HG03469 (cell line): ENCODE data around the gene SRRM1.

Experiments
- ATAC-seq: cut with Tn5 transposase; IDR thresholded peaks from one replicate; pipeline ENCODE4 v1.9.1; 2021; ENCODE audit warnings: mild to moderate bottlenecking, moderate library complexity, moderate number of reproducible peaks; ENCODE audit not compliant: unreplicated experiment

Gene SRRM1

GRCh38 chr1:24642481-24643362 lies at the start of gene SRRM1:
Gene SRRM1 (plus strand): TSS chr1:24643302. CDS start chr1:24643327, 25 bp downstream.
- ATAC-seq: peak; percentile 66

GRCh38 chr1:24594328-24594598 lies 48.8 kb upstream of the SRRM1 start:
- no peak for ATAC-seq

GRCh38 chr1:24596401-24596880 lies 46.7 kb upstream of the SRRM1 start:
- no peak for ATAC-seq

GRCh38 chr1:24599265-24599664 lies 43.8 kb upstream of the SRRM1 start:
- ATAC-seq: no peak

- ATAC-seq: no peak
These were observed 42.6 kb upstream of the SRRM1 start for GRCh38 chr1:24600551-24600950.

GRCh38 chr1:24605534-24606295 lies 37.4 kb upstream of the SRRM1 start:
- ATAC-seq: no peak

- no peak for ATAC-seq
These were observed 36.9 kb upstream of the SRRM1 start for GRCh38 chr1:24606296-24606605.

GRCh38 chr1:24606621-24607020 lies 36.5 kb upstream of the SRRM1 start:
- ATAC-seq: no peak

GRCh38 chr1:24609949-24610517 lies 33.1 kb upstream of the SRRM1 start:
- no peak for ATAC-seq

- no peak for ATAC-seq
These were observed 23.7 kb upstream of the SRRM1 start for GRCh38 chr1:24619376-24619775.

GRCh38 chr1:24620678-24621077 lies 22.4 kb upstream of the SRRM1 start:
- no peak for ATAC-seq

GRCh38 chr1:24621121-24621520 lies 22.0 kb upstream of the SRRM1 start:
- ATAC-seq: no peak

- ATAC-seq: no peak
These were observed 20.9 kb upstream of the SRRM1 start for GRCh38 chr1:24622218-24622617.

GRCh38 chr1:24632832-24633175 lies 10.3 kb upstream of the SRRM1 start:
- ATAC-seq: no peak

GRCh38 chr1:24635195-24635843 lies 7.8 kb upstream of the SRRM1 start:
- no peak for ATAC-seq

GRCh38 chr1:24636661-24637357 lies 6.3 kb upstream of the SRRM1 start:
- ATAC-seq: no peak

- ATAC-seq: no peak
These were observed 4.0 kb upstream of the SRRM1 start for GRCh38 chr1:24639094-24639493.

GRCh38 chr1:24639881-24640280 lies 3.2 kb upstream of the SRRM1 start:
- ATAC-seq: no peak

- no peak for ATAC-seq
These were observed 2.8 kb upstream of the SRRM1 start for GRCh38 chr1:24640288-24640687.

- ATAC-seq: no peak
These were observed 1.4 kb upstream of the SRRM1 start for GRCh38 chr1:24641646-24642151.
